Measurements from ENCODE around the gene WDR38.

Gene WDR38

GRCh38 chr9:124852829-124853531 lies at the start of gene WDR38:
WDR38 (plus strand) TSS chr9:124853460; CDS start chr9:124853532, 72 bp downstream.
- DNase-seq (ENCODE audit: low read depth): peak; percentile 57

GRCh38 chr9:124803911-124804310 lies 49.3 kb upstream of the WDR38 start:
- DNase-seq (ENCODE audit: low read depth): no peak

GRCh38 chr9:124805186-124805585 lies 48.1 kb upstream of the WDR38 start:
- no peak for DNase-seq (ENCODE audit: low read depth)

- DNase-seq (ENCODE audit: low read depth): no peak
Measured at GRCh38 chr9:124808246-124808956, 44.9 kb upstream of the WDR38 start.

- no peak for DNase-seq (ENCODE audit: low read depth)
Measured at GRCh38 chr9:124809211-124809610, 44.0 kb upstream of the WDR38 start.

GRCh38 chr9:124809741-124810500 lies 43.3 kb upstream of the WDR38 start:
- DNase-seq (ENCODE audit: low read depth): no peak

GRCh38 chr9:124810663-124811355 lies 42.5 kb upstream of the WDR38 start:
- DNase-seq (ENCODE audit: low read depth): no peak

GRCh38 chr9:124812441-124812876 lies 40.8 kb upstream of the WDR38 start:
- no peak for DNase-seq (ENCODE audit: low read depth)

GRCh38 chr9:124813041-124813440 lies 40.2 kb upstream of the WDR38 start:
- DNase-seq (ENCODE audit: low read depth): no peak

GRCh38 chr9:124813501-124814163 lies 39.6 kb upstream of the WDR38 start:
- no peak for DNase-seq (ENCODE audit: low read depth)

- no peak for DNase-seq (ENCODE audit: low read depth)
Measured at GRCh38 chr9:124814164-124814535, 39.1 kb upstream of the WDR38 start.

GRCh38 chr9:124815601-124816000 lies 37.7 kb upstream of the WDR38 start:
- no peak for DNase-seq (ENCODE audit: low read depth)

- no peak for DNase-seq (ENCODE audit: low read depth)
Measured at GRCh38 chr9:124818431-124819281, 34.6 kb upstream of the WDR38 start.

- DNase-seq (ENCODE audit: low read depth): no peak
Measured at GRCh38 chr9:124820698-124821623, 32.3 kb upstream of the WDR38 start.

GRCh38 chr9:124828489-124829333 lies 24.5 kb upstream of the WDR38 start:
- DNase-seq (ENCODE audit: low read depth): no peak

- no peak for DNase-seq (ENCODE audit: low read depth)
Measured at GRCh38 chr9:124829334-124829669, 24.0 kb upstream of the WDR38 start.

GRCh38 chr9:124830593-124830992 lies 22.7 kb upstream of the WDR38 start:
- DNase-seq (ENCODE audit: low read depth): no peak

- DNase-seq (ENCODE audit: low read depth): no peak
Measured at GRCh38 chr9:124831642-124832364, 21.5 kb upstream of the WDR38 start.

All from stimulated activated CD8-positive, alpha-beta memory T cell treated with anti-CD3 and anti-CD28 coated beads, Interleukin-7, amount 100 ng/mL, for 24 hours (primary cell).